ENCODE data around the gene ZNF576. TPM values are rescaled to one million over a fixed set of nuclear protein-coding genes. Genes with fewer than 3 reads are reported as not detected.

Gene ZNF576
- total RNA-seq, 1 donor from 2014 or later: 6.2 TPM

Other genes starting within 250 kb of the ZNF576 start
- gene CD177, start 242.9 kb upstream of the ZNF576 start, total RNA-seq: 0.13 and 0.27 TPM in 2 replicates
- gene TEX101, start 181.7 kb upstream of the ZNF576 start, total RNA-seq: not detected in 2 replicates
- gene LYPD3, start 131.0 kb upstream of the ZNF576 start, total RNA-seq: 0.33 and 0.62 TPM in 2 replicates
- 15.8 and 23.0 TPM in 2 replicates for gene PHLDB3, start 91.8 kb upstream of the ZNF576 start, total RNA-seq
- 77.8 and 80.4 TPM in 2 replicates for gene ETHE1, start 69.4 kb upstream of the ZNF576 start, total RNA-seq
- gene ZNF575, start 63.4 kb upstream of the ZNF576 start, total RNA-seq: not detected in 2 replicates
- gene XRCC1, start 21.1 kb upstream of the ZNF576 start, total RNA-seq: 32.9 and 38.1 TPM in 2 replicates
- 3.1 and 5.8 TPM in 2 replicates for gene PINLYP, start 20.8 kb upstream of the ZNF576 start, total RNA-seq
- 49.6 and 56.2 TPM in 2 replicates for gene IRGQ, start 461 bp upstream of the ZNF576 start, total RNA-seq
- gene SRRM5, start 15.5 kb downstream of the ZNF576 start, total RNA-seq: 0.46 TPM in 1 of 2 replicates, not detected in the other
- 71.7 and 82.2 TPM in 2 replicates for gene ZNF428, start 23.0 kb downstream of the ZNF576 start, total RNA-seq
- 21.9 and 25.9 TPM in 2 replicates for gene CADM4, start 43.3 kb downstream of the ZNF576 start, total RNA-seq
- gene PLAUR, start 73.6 kb downstream of the ZNF576 start, total RNA-seq: 319 and 341 TPM in 2 replicates
- gene IRGC, start 119.5 kb downstream of the ZNF576 start, total RNA-seq: not detected in 2 replicates
- 22.1 and 27.7 TPM in 2 replicates for gene SMG9, start 158.4 kb downstream of the ZNF576 start, total RNA-seq
- gene KCNN4, start 184.4 kb downstream of the ZNF576 start, total RNA-seq: 8.8 and 10.8 TPM in 2 replicates
- 0.41 and 0.63 TPM in 2 replicates for gene LYPD5, start 205.9 kb downstream of the ZNF576 start, total RNA-seq
- 3.8 and 4.0 TPM in 2 replicates for gene ZNF283, start 230.7 kb downstream of the ZNF576 start, total RNA-seq

All from kidney epithelial cell (primary cell).